Activated gamma-delta T cell (primary cell): ENCODE measurements around the gene MSANTD2.

Experiments used
- DNase-seq: peaks from one replicate; lab custom pipeline; 2025; lab: John Stamatoyannopoulos, UW

The MSANTD2 gene

DNA sequence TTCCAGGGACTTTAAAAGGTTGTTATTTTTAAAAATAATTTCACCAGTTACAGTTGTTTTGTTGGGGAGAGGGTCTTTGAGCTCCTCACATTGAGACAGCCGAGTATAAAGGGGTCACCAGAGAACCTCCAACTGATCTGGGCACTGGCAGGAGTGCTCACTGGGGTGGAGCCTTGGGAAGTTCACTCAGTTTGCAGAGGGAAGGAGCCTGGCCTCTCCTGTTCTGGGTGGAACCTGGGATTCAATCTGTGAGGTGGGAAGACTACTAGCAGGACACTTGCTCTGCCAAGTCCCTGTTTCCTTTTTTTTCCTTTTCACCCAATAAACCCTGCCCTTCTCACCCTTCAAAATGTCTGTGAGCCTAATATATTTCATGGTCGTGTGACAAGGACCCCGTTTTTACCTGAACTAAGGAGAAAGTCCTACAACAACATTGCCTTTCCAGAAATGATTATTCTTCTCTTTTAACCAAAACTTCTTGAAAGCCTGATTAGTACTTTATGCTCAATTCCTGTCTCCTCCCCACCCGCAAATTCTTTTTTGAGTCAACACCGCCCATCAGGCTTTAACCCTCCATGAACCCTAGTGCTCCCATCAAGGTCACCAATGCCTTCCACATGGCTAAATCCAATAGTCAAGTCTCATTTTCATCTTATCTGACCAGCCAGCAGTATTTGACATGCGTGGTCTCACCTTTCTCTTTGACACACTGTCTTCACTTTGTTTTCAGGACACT, 22.0 kb upstream of the MSANTD2 start:
- DNase-seq: no peak

- no peak for DNase-seq
Observed at GRCh38 chr11:124817036-124817435, 16.8 kb upstream of the MSANTD2 start.

GRCh38 chr11:124814739-124815138, 14.5 kb upstream of the MSANTD2 start:
- DNase-seq: no peak

GRCh38 chr11:124812876-124813275, 12.7 kb upstream of the MSANTD2 start:
- DNase-seq: no peak

GRCh38 chr11:124811399-124812125, 11.4 kb upstream of the MSANTD2 start:
- DNase-seq: no peak

DNA sequence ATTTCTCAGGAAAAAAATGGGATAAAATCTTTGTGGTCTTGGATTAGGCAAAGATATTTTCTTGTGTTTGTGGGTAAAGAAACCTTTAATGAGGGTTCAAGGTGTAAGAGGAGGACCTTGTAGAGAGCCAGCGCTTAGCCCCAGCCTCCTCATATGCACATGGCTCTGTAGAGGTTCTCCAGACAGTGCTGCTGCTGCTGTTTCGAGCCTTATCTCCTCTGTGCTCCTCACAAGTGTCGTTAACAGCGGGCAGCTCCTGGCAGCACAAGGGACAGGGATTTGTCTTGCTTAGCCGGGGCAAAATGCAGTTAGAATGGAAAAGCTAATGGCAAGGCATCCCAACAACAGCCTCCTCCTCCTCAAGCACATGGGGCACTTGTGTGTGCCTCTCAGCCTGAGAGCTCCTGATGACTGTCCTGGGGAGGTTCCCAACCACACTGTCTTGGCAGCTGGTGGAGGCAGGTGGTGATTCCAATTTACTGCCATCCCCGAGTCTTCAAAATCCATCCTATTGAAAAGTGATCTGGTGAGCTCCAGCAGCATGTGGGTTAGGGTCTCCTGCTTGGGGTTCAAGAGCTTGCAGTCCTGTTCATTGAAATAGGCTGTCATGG, 7.6 kb upstream of the MSANTD2 start:
- DNase-seq: no peak

DNA sequence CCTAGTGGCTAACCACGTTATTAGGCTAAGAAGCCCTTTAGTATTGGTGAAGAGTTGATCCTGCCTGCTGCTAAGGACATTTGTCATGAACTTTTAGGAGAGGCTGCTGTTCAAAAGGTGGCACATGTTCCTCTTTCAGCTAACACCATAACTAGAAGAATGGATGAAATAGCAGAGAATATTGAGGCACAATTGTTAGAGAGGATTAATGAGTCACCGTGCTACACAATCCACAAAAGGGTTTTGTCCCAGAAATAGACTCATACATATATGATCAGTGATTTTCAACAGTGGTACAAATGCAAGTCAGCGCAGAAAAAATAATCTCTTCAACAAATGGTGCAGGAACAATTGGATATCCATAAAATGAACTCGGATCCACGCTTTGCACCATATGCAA, 7.0 kb upstream of the MSANTD2 start:
- DNase-seq: no peak

DNA sequence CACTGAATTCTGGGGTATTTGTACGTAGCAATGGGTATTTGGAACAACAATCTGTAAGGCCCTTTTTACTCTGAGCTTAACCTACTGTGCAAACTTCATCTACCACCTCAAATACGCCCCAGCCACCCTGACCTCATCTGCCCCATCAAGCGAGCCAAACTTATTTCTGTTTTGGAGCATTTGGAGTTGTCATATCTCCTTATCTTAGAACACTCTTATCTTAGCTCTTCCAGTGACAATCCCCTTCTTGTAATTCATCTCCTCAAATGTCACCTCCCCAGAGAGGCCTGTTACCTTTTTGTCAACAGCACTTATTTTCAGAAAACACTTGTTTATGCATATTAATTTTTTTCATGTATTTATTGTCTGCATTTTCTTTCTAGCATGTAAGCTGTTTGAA, 4.7 kb upstream of the MSANTD2 start:
- DNase-seq: no peak

DNA sequence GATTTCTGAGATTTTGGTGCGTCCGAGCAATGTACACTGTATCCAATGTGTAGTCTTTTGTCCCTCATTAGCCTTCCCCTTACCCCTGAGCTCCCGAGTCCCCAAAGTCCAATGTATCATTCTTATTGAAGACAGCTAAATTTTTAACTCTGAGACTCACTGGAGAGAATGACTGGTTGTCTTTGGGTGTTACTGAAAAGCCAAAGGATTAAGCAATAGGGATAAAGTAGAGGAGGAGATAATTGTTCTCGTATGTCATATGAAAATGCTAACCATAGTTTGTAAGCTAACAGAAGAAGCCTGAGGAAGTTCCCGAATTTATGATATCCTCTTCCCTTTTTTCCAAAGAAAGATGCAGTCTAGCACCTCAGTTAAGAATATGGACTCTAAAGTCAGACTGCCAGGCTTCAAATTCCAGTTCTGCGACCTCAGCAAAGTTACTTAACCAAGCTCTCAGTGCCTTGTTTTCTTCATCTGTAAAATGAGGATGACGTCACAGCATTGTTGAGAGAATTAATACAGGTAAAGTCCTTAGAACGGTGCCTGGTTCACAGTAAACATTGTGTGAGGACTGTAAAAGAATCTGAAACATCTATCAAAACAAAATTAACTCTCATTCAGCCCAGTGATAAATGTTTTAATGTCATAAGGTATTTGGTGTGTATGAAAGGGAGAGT, 1.6 kb upstream of the MSANTD2 start:
- DNase-seq: no peak

DNA sequence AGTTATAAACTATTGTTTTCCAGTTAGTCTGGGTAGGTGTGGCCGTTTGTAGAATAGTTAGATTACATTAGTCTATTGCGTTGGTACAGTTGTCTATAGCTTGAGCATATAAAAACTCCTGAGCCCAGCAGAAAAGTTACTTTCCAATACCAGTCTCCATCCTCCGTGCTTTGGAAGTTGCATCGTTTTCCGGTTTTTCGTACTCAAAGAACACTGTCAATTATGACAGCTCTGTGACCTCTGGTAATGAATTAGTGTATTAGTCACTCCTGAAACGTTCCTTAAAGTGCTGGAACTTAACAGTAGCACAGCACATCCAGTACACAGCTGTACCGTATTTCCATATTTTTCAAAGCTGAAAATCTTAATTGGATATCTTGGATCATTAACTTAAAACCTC, 808 bp upstream of the MSANTD2 start:
- DNase-seq: no peak

DNA sequence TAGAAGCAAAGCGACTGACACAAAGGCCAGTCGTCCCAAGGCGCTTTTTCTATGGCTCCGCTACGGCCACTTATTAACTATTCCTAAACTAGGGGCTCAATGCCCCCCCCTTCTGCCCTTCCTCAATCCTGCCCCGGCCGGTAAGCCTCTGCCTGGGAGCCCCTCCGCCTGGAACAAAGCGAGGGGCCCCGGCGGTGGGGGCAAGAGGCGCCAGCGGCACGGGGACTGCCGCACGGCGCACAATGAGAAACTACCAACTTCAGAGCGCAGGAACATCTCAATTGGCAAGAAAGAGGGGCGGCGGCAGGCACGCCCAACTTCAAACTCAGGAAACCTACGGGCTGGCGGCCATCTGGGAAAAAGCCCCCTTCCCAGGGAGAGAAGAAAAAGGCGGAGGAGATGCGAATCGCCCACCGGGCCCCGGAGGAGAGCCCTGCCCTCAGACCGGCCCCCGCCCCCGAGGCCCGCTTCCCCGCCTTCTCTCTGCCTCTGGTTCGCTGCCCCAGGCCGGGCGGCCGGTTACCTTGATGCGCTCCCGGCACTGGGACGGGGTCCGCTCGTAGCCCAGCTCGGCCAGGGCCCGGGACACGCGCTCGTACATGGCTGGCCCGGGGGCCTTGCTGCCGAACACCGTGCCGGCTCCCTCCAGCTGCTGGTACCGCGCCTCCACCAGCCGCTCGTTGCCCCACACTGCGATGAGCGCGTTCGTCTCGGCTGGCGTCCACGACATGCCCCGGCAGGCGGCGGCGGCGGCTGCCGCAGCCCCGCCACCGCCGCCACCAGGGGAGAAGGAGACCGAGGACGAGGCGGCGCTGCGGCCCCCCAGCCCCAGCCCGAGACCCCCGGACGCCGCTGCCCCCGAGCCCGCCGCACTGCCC, 619 bp downstream of the MSANTD2 start:
- peak; percentile 44 for DNase-seq

DNA sequence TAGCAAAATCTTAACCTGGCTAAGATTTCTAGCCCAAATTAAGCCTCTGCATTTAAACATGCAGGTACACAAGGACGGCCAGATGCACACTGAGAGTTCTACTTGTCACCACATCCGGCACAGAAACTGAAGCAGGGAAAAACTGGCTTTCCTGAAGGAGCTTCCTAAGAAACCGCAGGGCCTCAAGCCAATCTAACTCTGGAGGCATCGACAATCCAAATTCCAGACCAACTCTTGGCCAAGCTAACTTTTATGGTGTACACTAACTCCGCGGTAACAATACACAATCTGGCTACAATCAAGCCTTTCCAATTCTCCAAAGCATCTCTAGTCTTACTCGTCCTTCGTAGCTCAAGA, 1.2 kb downstream of the MSANTD2 start:
- no peak for DNase-seq

GRCh38 chr11:124796312-124796711, 3.9 kb downstream of the MSANTD2 start:
- no peak for DNase-seq

GRCh38 chr11:124793466-124794278, 6.5 kb downstream of the MSANTD2 start:
- DNase-seq: no peak

DNA sequence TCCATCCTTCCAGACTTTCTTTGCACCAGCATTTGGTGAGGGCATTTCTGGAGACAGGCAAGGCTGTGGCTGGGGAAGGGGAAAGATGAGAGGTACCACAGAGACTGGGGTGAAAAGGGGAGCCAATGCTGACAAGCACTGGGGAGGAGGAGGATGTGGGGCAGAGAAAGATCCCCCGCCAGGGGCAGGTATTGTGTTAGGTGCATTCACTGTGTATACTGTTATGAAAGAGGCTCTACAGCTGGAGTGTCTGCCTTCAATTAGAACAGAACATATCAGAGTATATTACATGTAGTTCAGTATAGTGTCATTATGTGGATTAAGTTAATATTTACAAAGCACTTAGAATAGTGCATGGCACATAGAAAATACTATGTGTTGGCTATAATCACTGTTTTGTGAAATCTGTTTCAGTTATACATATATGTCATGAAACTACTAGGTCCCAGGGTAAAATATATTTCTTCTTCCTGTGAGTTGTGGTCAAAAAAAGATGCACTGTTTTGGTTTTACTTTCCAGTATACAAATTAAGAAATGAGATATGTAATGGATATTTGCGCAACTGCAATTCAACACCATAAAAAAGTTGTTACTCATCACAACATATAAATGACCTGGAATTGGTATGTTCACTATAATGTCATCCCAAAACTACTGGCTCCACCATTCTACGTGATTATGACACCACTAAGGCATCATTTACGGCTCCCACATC, 8.4 kb downstream of the MSANTD2 start:
- DNase-seq: no peak

DNA sequence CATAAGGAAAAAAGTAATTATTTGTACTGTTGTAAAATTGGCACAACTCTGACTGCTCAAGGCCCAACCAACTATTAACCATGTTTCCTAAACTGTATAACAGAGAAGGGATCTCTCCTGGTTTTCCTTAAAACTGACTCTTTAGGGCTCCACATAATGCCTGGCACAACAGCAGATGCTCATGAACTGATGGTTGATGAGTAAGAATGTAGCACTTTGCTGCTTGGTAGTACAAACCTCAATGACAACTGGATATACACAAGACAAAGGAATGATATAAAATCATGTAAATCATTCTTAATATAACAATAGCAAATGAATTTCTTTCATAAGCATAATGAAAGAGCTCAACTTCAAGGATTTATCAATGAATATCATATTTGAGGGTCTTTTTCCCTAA, 11.7 kb downstream of the MSANTD2 start:
- DNase-seq: no peak

DNA sequence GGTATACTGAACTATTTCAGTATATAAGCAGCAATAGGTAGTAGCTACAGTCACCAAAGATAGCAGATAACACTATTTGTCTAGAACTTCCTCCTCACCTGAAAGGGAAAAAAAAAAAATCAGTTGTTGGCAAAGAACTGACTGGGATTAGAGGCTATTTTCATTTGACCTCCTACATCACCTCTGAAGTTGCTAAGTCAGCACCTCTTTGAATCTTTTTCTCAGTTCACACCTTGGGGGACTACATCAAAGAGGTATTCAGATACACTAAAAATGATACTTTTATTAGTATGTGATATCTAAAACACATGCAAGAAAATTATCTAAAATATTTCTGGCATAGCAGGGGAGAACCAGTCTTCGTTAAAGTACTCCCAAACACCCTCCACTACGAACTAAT, 16.2 kb downstream of the MSANTD2 start:
- no peak for DNase-seq

DNA sequence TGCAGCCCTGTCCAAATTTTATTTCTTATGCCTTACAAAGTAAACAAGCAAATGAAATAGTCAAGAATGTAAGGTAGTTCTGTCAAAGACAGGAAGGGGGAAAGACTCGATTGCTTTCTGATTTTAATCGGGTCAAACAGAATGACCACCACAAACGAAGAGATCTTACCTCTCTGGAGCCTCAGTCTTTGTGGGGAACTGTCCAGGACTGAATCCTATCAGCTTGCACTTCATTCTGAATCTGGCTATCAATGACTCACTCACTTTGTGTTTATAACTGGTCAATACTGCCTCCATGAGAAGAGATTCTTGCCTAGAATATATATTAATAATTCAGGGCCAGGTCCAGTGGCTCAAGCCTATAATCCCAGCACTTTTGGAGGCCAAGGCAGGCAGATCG, 17.2 kb downstream of the MSANTD2 start:
- DNase-seq: no peak

GRCh38 chr11:124779568-124779967, 20.6 kb downstream of the MSANTD2 start:
- DNase-seq: no peak

- no peak for DNase-seq
Observed at GRCh38 chr11:124778281-124778680, 21.9 kb downstream of the MSANTD2 start.
